ENCODE measurements around the gene TNRC6B.

DNA sequence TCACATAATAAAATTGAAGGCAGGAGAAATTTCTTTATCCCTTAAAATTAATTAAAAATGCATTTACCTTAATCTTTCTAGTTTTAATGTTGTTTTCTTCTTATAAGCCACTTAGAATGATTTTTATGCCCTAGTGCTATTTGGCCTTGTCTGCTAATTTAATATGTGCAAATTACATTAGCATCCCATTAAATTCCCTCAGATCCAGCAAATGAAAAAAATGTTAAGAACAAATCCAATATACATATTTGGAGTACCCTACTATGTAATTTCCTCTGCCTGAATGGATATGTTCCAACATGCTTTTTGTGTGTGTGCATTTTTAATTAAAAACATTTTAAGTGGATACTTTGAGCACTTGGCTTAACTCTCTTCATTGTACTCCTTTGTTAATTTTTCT lies 56.9 kb downstream of the TNRC6B start:
- TF ChIP-seq TARDBP (IDR thresholded peaks at IDR 0.05) (no peak), BHLHE40 (IDR thresholded peaks at IDR 0.05; ENCODE audit: borderline replicate concordance) (no peak), CTBP1 (IDR thresholded peaks at IDR 0.05; ENCODE audit: borderline replicate concordance) (no peak), SUZ12 (IDR thresholded peaks at IDR 0.05) (no peak), FOXK2 (IDR thresholded peaks at IDR 0.05) (no peak), ARNT (IDR thresholded peaks at IDR 0.05) (no peak), FOXA1 (IDR thresholded peaks at IDR 0.05) (no peak), ELF4 (IDR thresholded peaks at IDR 0.05) (no peak), ZNF384 (IDR thresholded peaks at IDR 0.05) (no peak), FOXM1 (IDR thresholded peaks at IDR 0.05; ENCODE audit: borderline replicate concordance) (no peak)

Data from HEK293T (cell line).